Measurements from ENCODE around the gene S1PR4.

DNA sequence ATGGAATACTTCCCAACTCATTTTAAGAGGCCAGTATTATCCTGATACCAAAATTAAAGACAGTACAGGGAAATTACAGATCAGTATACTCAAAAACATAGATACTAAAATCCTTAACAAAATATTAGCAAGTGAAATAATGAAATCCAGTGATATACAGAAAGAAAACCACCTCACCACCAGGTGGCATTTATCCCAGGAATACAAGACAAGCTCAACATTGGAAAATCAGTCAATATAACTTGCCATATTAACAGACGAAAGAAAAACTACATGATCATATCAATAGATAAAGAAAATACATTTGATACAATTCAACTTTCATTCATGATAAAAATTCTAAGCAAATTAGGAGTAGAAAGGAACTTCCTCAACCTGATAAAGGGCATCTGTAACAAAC, 49.5 kb upstream of the S1PR4 start:
- no peak for TF ChIP-seq POLR2A (IDR thresholded peaks at IDR 0.05)
- TF ChIP-seq, protein P1, sequence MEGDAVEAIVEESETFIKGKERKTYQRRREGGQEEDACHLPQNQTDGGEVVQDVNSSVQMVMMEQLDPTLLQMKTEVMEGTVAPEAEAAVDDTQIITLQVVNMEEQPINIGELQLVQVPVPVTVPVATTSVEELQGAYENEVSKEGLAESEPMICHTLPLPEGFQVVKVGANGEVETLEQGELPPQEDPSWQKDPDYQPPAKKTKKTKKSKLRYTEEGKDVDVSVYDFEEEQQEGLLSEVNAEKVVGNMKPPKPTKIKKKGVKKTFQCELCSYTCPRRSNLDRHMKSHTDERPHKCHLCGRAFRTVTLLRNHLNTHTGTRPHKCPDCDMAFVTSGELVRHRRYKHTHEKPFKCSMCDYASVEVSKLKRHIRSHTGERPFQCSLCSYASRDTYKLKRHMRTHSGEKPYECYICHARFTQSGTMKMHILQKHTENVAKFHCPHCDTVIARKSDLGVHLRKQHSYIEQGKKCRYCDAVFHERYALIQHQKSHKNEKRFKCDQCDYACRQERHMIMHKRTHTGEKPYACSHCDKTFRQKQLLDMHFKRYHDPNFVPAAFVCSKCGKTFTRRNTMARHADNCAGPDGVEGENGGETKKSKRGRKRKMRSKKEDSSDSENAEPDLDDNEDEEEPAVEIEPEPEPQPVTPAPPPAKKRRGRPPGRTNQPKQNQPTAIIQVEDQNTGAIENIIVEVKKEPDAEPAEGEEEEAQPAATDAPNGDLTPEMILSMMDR (IDR thresholded peaks at IDR 0.05 in 4 of 5, conservative IDR thresholded peaks at IDR 0.05 in 1 of 5) = no peak
